Loucy (cell line): ENCODE data around the gene FAM229B.
A peak's percentile ranks its signal among the peaks of the same experiment; 100 is the strongest.

ENCODE experiments used
- CTCF ChIP-seq: fragments of 200-600 bp; sonication (generic); conservative IDR thresholded peaks from 2 replicates; pipeline ENCODE4 v1.5.1; 2014; ENCODE audit warnings: mild to moderate bottlenecking, antibody characterized with exemption, low read length
- EZH2phosphoT487 ChIP-seq: fragments of 200-600 bp; IDR thresholded peaks from 2 replicates; pipeline ENCODE4 v1.6.1; 2018; ENCODE audit warnings: antibody characterized with exemption, mild to moderate bottlenecking, moderate library complexity, borderline replicate concordance

GRCh38 chr6:112145080-112145573 lies 57.7 kb downstream of the FAM229B start:
- TF ChIP-seq CTCF (peak; percentile 11; the same call in 1 of the 2 replicates), EZH2phosphoT487 (no peak)
